Loucy (cell line): ENCODE data around the gene RGS2.

Source experiments
- H2AFZ ChIP-seq: fragments of 200-600 bp; sonication (generic); 2 replicates; pipeline ENCODE4 v1.6.0; 2016; ENCODE audit warnings: antibody characterized with exemption, mild to moderate bottlenecking, low read length, moderate library complexity
- H3F3A ChIP-seq: fragments of 200-600 bp; 2 replicates; pipeline ENCODE4 v1.6.0; 2016; ENCODE audit warnings: antibody characterized with exemption, low read depth, mild to moderate bottlenecking
- H3K27me3 ChIP-seq: fragments of 200-600 bp; sonication (generic); 2 replicates; pipeline ENCODE4 v1.6.1; 2014; ENCODE audit warnings: low read length, mild to moderate bottlenecking; ENCODE audit not compliant: insufficient read depth, poor library complexity, severe bottlenecking
- H3K36me3 ChIP-seq: fragments of 200-600 bp; sonication (generic); 2 replicates; pipeline ENCODE4 v1.6.1; 2016; ENCODE audit warnings: low read length; ENCODE audit not compliant: insufficient read depth
- H3K4me1 ChIP-seq: fragments of 200-600 bp; sonication (generic); 2 replicates; pipeline ENCODE4 v1.5.1; 2014; ENCODE audit warnings: low read length, mild to moderate bottlenecking; ENCODE audit not compliant: insufficient read depth, poor library complexity, severe bottlenecking
- H3K4me2 ChIP-seq: fragments of 200-600 bp; sonication (generic); 2 replicates; pipeline ENCODE4 v1.6.0; 2014; ENCODE audit warnings: antibody characterized with exemption, low read length, low read depth, mild to moderate bottlenecking; ENCODE audit not compliant: poor library complexity, severe bottlenecking
- H3K4me3 ChIP-seq: fragments of 200-600 bp; sonication (generic); 2 replicates; pipeline ENCODE4 v1.5.1; 2014; ENCODE audit warnings: low read length, mild to moderate bottlenecking, mixed read lengths; ENCODE audit not compliant: poor library complexity, severe bottlenecking
- H3K79me2 ChIP-seq: fragments of 200-600 bp; sonication (generic); 2 replicates; pipeline ENCODE4 v1.6.1; 2014; ENCODE audit warnings: low read length; ENCODE audit not compliant: insufficient read depth
- H3K9ac ChIP-seq: fragments of 200-600 bp; sonication (generic); 2 replicates; pipeline ENCODE4 v1.6.0; 2014; ENCODE audit warnings: mild to moderate bottlenecking, low read depth, low read length, moderate library complexity; ENCODE audit not compliant: poor library complexity, severe bottlenecking
- H3K9me2 ChIP-seq: fragments of 200-600 bp; sonication (generic); replicated peaks from 2 replicates; pipeline ENCODE4 v1.6.1; 2016; ENCODE audit warnings: low read depth, low read length, mixed read lengths
- H3K9me3 ChIP-seq: fragments of 200-600 bp; sonication (generic); 2 replicates; pipeline ENCODE4 v1.6.1; 2014; ENCODE audit warnings: mild to moderate bottlenecking, antibody characterized with exemption, low read length, low read depth; ENCODE audit not compliant: insufficient read depth
- H4K20me1 ChIP-seq: fragments of 200-600 bp; sonication (generic); 2 replicates; pipeline ENCODE4 v1.6.0; 2014; ENCODE audit warnings: antibody characterized with exemption, low read length, mild to moderate bottlenecking; ENCODE audit not compliant: insufficient read depth, poor library complexity, severe bottlenecking
- CTCF ChIP-seq: fragments of 200-600 bp; sonication (generic); conservative IDR thresholded peaks from 2 replicates; pipeline ENCODE4 v1.5.1; 2014; ENCODE audit warnings: mild to moderate bottlenecking, antibody characterized with exemption, low read length
- EZH2phosphoT487 ChIP-seq: fragments of 200-600 bp; IDR thresholded peaks from 2 replicates; pipeline ENCODE4 v1.6.1; 2018; ENCODE audit warnings: antibody characterized with exemption, mild to moderate bottlenecking, moderate library complexity, borderline replicate concordance

The RGS2 gene

GRCh38 chr1:192835116-192835515 lies 26.3 kb downstream of the RGS2 start:
- Histone ChIP-seq H3K36me3 (no peaks in the 10 kb centered on the region), H3K4me3 (no peak overlapping the region), H3K4me2 (no peak overlapping the region), H3K79me2 (no peaks in the 10 kb centered on the region), H3K27me3 (no peaks in the 10 kb centered on the region), H2AFZ (peak overlapping the region; percentile 29; the same call in 1 of the 2 replicates), H3K9me3 (no peaks in the 10 kb centered on the region), H3K9me2 (no peaks in the 10 kb centered on the region), H3K4me1 (peaks cover 3% of the 10 kb centered on the region), H4K20me1 (no peaks in the 10 kb centered on the region), H3F3A (no peaks in the 10 kb centered on the region), H3K9ac (no peak overlapping the region)
- TF ChIP-seq CTCF, result no peak
- TF ChIP-seq EZH2phosphoT487, result no peak

DNA sequence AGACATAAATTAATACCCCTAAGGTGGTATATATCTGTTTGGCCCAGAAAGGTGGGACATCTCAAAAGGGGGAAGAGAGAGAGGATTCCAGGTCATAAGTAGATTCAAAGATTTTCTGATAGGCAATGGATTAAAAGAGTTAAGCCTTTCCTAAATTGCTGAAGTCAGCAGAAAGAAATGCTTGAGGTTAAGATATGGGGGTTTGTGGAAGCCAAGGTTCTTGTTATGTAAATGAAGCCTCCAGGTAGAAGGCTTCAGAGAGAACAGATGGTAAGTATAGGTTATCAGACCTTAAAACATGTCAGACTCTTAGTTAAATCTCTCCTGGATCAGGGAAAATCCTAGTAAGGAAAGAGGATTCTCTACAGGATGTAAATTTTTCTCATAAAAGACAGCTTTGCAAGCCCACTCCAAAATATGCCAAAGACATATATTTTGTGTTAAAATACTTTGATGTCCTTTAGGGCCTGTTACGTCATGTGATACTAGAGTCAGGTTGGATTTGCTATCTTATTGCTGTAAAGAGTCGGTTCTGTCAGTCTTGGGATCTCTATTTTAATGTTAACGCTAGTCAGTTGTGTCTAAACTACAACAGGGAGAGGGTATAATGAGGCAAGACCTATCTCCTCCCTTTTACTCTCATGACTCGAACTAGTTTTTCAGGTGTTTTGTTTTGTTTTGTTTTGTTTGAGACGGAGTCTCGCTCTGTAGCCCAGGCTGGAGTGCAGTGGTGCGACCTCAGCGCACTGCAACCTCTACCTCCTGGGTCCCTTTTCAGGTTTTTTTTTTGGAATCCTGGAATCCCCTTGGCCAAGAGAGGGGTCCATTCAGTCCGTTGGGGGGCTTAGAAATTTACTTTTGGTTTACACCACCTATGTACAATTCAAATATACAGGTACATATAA lies 30.6 kb downstream of the RGS2 start:
- no peaks in the 10 kb centered on the region for H3K36me3 ChIP-seq
- no peaks in the 10 kb centered on the region for H3K9me3 ChIP-seq
- H3K4me2 ChIP-seq, result no peak overlapping the region
- H4K20me1 ChIP-seq, result no peaks in the 10 kb centered on the region
- H3K27me3 ChIP-seq, result no peaks in the 10 kb centered on the region
- TF ChIP-seq CTCF, result no peak
- no peak overlapping the region for H2AFZ ChIP-seq
- H3K4me1 ChIP-seq, result peaks cover under 1% of the 10 kb centered on the region
- no peaks in the 10 kb centered on the region for H3K79me2 ChIP-seq
- H3K9ac ChIP-seq, result no peak overlapping the region
- no peaks in the 10 kb centered on the region for H3K9me2 ChIP-seq
- no peak overlapping the region for H3K4me3 ChIP-seq
- no peaks in the 10 kb centered on the region for H3F3A ChIP-seq

- Histone ChIP-seq H3K27me3 (no peaks in the 10 kb centered on the region), H3K36me3 (no peaks in the 10 kb centered on the region), H3K9me2 (no peaks in the 10 kb centered on the region), H3K4me1 (no peaks in the 10 kb centered on the region), H3F3A (no peaks in the 10 kb centered on the region), H3K4me3 (no peak overlapping the region), H3K9me3 (no peaks in the 10 kb centered on the region), H3K4me2 (no peak overlapping the region), H2AFZ (no peak overlapping the region), H3K9ac (no peak overlapping the region), H3K79me2 (no peaks in the 10 kb centered on the region), H4K20me1 (no peaks in the 10 kb centered on the region)
- TF ChIP-seq EZH2phosphoT487 (no peak), CTCF (no peak)
Observed at GRCh38 chr1:192844360-192844759, 35.5 kb downstream of the RGS2 start.
